Peyer's patch (tissue), 4 donors: Measurements from ENCODE around the gene HDAC4. TPM values are rescaled to one million over a fixed set of nuclear protein-coding genes. Genes with fewer than 3 reads are reported as not detected.

Experiments
- DNase-seq, 3 donors: peaks; one replicate each; pipeline ENCODE4 v3.0.0-alpha.2; 2017 to 2019
- H3K27ac ChIP-seq, 4 donors: fragments of 200-600 bp; sonication (generic); one replicate each; pipeline ENCODE4 v1.5.1; 2016 to 2019
- H3K27me3 ChIP-seq, 2 donors: fragments of 200-600 bp; sonication (generic); one replicate each; pipeline ENCODE4 v1.5.1; 2019
- H3K36me3 ChIP-seq, 3 donors: fragments of 200-600 bp; sonication (generic); one replicate each; pipeline ENCODE4 v1.5.1; 2016 to 2019
- H3K4me1 ChIP-seq, 4 donors: fragments of 200-600 bp; sonication (generic); one replicate each; pipeline ENCODE4 v1.5.1; 2016 to 2019
- H3K4me3 ChIP-seq, 4 donors: fragments of 200-600 bp; sonication (generic); 1 replicate in 3 of 4; 2 replicates in 1 of 4; pipeline ENCODE4 v1.5.1; 2016 to 2019; ENCODE audit warnings: mild to moderate bottlenecking in 1 of 4
- H3K9me3 ChIP-seq, 4 donors: fragments of 200-600 bp; sonication (generic); one replicate each; pipeline ENCODE4 v1.5.1; 2016 to 2019; ENCODE audit warnings: mild to moderate bottlenecking in 1 of 4
- POLR2A ChIP-seq, 2 donors: fragments of 450-650 bp; IDR thresholded peaks; one replicate each; pipeline ENCODE4 v1.5.1; 2017; ENCODE audit warnings: antibody characterized with exemption in 2 of 2, mild to moderate bottlenecking in 2 of 2, moderate library complexity in 2 of 2
- total RNA-seq, 4 donors: library from RNA; depleted of rRNA; stranded (reverse); fragments of >200 nt; gene quantifications; one replicate each; pipeline ENCODE4 v1.1.0, GENCODE V29; 2016
- TF ChIP-seq, protein P1 (sequence below), 6 experiments: fragments of 450-650 bp in 4 of 6; fragments of 200-600 bp in 2 of 6; sonication (generic) in 1 of 6; IDR thresholded peaks; one replicate each; pipeline ENCODE4 v1.5.1; 2017 to 2019; ENCODE audit warnings: antibody characterized with exemption in 6 of 6, mild to moderate bottlenecking in 3 of 6, moderate library complexity in 1 of 6

The HDAC4 gene
- total RNA-seq, 4 donors from 2014 or later: 28.9 to 198 (median 102) TPM

DNA sequence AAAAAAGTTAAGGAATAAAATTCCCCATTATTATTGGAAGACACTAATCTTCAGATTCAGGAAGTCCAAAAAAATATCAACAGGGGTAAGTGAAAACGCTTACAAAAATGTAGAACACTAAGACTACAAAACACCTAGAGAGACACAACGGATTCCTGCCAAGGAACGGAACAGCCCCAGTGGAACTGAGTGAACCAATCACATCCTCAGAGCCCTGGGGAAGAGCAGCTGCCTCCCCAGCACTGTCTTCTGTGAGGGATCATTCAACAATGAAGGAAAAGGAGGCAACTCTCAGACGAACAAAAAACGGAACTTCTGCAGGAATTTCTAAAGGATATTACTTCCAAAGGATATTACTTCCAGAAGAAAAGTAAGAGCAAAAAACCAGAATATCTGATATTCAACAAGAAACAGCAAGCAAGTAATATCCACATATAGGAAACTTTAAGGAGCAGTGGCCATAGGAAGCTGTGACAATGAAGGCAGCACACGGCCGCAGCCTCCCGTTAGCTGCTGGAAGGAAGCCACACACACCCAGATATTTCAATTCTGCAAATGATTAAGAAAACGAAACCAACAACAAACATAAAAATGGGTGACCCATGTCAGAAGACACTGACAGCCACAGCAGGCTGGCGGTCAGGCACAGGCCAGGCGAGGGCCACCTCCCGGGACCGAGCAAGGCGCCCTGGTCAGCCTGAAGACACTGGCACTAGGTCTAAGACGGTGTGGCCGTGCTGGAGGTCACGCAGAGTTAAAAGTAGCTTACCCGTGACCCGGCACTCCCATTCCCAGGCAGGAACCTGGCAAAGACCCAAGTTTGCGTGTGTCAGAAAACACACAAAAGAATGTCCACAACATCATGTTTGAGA, 81.8 kb downstream of the HDAC4 start:
- Histone ChIP-seq H3K4me3 (peak overlapping the region in 3 of 4 donors; percentile 0 to 37 (median 26)), H3K27ac (peak overlapping the region; percentile 17 to 61 (median 41)), H3K9me3 (peaks cover 0 to 4% (median 0%) of the 10 kb centered on the region in 4 donors), H3K27me3 (no peaks in the 10 kb centered on the region), H3K4me1 (peaks cover 0 to 20% (median 5%) of the 10 kb centered on the region in 4 donors), H3K36me3 (no peaks in the 10 kb centered on the region)
- no peak for TF ChIP-seq POLR2A (IDR thresholded peaks at IDR 0.05)
- TF ChIP-seq, protein P1, sequence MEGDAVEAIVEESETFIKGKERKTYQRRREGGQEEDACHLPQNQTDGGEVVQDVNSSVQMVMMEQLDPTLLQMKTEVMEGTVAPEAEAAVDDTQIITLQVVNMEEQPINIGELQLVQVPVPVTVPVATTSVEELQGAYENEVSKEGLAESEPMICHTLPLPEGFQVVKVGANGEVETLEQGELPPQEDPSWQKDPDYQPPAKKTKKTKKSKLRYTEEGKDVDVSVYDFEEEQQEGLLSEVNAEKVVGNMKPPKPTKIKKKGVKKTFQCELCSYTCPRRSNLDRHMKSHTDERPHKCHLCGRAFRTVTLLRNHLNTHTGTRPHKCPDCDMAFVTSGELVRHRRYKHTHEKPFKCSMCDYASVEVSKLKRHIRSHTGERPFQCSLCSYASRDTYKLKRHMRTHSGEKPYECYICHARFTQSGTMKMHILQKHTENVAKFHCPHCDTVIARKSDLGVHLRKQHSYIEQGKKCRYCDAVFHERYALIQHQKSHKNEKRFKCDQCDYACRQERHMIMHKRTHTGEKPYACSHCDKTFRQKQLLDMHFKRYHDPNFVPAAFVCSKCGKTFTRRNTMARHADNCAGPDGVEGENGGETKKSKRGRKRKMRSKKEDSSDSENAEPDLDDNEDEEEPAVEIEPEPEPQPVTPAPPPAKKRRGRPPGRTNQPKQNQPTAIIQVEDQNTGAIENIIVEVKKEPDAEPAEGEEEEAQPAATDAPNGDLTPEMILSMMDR (IDR thresholded peaks at IDR 0.05): no peak
- DNase-seq: peak in 1 of 3 donors; percentile 67

DNA sequence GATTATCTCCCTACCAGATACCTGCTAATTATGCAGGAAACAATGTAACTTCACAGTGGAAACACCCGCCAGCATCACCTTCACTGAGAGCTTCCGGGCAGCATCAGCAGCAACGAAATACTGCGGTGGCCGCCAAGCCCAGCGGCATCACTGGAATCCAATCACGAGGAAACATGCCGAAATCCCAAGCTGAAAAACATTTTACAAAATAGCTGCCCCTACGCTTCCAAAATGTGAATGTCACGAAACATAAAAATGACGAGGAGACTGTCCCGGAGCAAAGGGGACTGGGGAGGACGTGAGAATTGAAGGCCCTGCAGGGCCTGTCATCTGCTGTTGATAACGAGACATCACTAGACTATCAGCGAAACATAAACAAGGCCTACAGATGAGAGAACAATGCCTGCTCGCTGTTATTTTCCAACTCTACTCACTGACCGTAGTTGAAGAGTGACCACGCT, 82.6 kb downstream of the HDAC4 start:
- DNase-seq: peak in 1 of 3 donors; percentile 33
- H3K27ac ChIP-seq: peak overlapping the region in 1 of 4 donors; percentile 53
- no peak overlapping the region for H3K4me3 ChIP-seq
- H3K4me1 ChIP-seq: peaks cover 0 to 12% (median 5%) of the 10 kb centered on the region in 4 donors
- no peaks in the 10 kb centered on the region for H3K36me3 ChIP-seq
- H3K9me3 ChIP-seq: peaks cover 0 to 4% (median 0%) of the 10 kb centered on the region in 4 donors
- TF ChIP-seq, protein P1 (IDR thresholded peaks at IDR 0.05): no peak
- TF ChIP-seq POLR2A (IDR thresholded peaks at IDR 0.05): no peak
- H3K27me3 ChIP-seq: no peaks in the 10 kb centered on the region

DNA sequence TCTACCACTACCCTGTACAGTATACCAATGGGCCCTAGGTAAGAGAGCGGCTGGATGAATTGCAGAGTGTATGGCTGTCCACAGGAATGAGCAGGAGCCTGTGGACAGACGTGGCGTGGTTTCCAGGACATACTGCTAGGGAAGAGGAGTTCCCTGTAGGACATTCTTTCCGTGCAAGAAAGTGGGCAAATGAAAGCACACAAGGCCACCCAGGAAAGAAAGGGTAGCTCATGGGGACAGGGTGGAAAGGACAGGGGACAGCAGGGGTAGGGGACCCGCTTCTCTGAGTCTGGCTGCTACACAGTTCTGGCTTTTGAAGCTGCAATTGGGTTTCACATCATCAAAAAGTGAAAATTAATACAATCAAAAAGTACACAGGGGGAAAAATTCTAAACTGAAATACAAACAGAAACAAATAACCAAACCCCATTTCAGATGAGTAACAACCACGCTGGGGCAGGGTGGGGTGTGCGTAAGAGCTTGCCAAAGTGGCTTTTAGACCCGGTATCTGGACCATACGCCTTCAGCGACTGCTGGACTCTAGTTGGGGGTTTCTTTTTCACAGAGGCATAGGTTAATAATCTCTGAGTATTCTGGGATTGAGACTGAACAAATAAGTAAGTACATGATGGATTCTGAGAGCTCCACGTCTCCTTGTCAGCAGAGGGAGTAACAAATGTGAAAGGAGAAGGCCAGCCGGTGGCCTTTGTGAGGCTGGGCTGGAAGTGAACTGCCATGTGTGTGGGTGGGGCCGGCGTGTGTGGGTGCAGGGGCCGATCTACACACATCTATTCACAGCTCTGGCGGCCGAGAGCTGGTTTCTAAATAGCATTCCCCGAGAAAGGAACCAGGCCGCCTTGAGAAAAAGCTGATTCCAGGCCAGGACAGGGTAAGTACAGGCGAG, 84.0 kb downstream of the HDAC4 start:
- Histone ChIP-seq H3K27ac (peak overlapping the region in 3 of 4 donors; percentile 34 to 53 (median 44)), H3K27me3 (no peaks in the 10 kb centered on the region), H3K4me1 (no peaks in the 10 kb centered on the region), H3K9me3 (peaks cover 0 to 4% (median 0%) of the 10 kb centered on the region in 4 donors), H3K4me3 (no peak overlapping the region), H3K36me3 (no peaks in the 10 kb centered on the region)
- DNase-seq: peak in 1 of 3 donors; percentile 56
- TF ChIP-seq POLR2A (IDR thresholded peaks at IDR 0.05): no peak
- TF ChIP-seq, protein P1 (IDR thresholded peaks at IDR 0.05): no peak

DNA sequence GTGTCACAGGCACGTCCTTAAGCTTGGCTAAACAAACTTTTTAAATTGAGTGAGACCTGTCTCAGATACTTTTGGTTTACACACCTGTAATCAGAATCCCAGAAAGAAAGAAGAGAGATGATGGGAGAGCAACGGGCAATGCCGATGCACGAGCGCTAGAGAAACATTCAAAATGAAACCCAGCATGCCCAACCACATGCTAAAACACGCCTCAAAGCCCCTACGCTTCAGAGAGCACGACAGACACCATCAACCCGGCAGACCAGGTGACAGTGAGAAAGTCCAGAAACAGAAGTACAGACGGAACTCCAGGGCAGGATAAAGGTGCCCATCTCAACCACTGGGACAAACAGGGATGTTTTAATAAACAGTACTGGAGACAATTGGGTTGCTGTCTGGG, 85.5 kb downstream of the HDAC4 start:
- DNase-seq: peak in 1 of 3 donors; percentile 46

DNA sequence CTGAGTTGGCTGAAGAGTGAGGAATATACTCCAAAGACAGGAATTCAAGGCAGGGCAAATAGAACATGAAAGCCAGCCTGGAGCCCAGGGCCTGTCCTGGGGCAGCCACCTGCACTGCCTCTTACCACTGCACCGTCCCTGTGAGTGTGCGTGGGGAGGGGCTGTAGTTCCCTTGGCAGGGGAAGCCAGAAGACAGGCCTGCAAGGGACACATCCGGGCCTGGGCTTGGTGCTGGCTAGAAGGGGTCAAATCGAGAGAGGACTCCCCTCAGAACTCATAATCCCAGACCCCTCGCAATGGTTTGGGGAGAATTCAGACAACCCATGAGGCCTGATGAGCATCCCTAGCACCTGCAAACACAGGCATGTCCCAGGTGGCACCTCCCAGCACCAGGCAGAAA, 87.0 kb downstream of the HDAC4 start:
- TF ChIP-seq, protein P1 (IDR thresholded peaks at IDR 0.05): no peak
- TF ChIP-seq POLR2A (IDR thresholded peaks at IDR 0.05): no peak
- no peak for DNase-seq
- Histone ChIP-seq H3K4me3 (no peak overlapping the region), H3K4me1 (peaks cover 0 to 17% (median 0%) of the 10 kb centered on the region in 4 donors), H3K9me3 (peaks cover 0 to 4% (median 0%) of the 10 kb centered on the region in 4 donors), H3K27ac (peak overlapping the region in 1 of 4 donors; percentile 59), H3K27me3 (no peaks in the 10 kb centered on the region), H3K36me3 (no peaks in the 10 kb centered on the region)

More for the DNA sequence above, 85.5 kb downstream of the HDAC4 start:
- H3K9me3 ChIP-seq: peaks cover 0 to 4% (median 0%) of the 10 kb centered on the region in 4 donors
- H3K4me3 ChIP-seq: no peak overlapping the region
- no peak overlapping the region for H3K27ac ChIP-seq
- no peak for TF ChIP-seq POLR2A (IDR thresholded peaks at IDR 0.05)
- H3K4me1 ChIP-seq: peaks cover 0 to 7% (median 0%) of the 10 kb centered on the region in 4 donors
- no peaks in the 10 kb centered on the region for H3K36me3 ChIP-seq
- no peaks in the 10 kb centered on the region for H3K27me3 ChIP-seq
